Activated CD4-positive, alpha-beta T cell treated with anti-CD3 and anti-CD28 coated beads for 48 hours (primary cell): ENCODE results near the gene MISP3.
A peak's percentile ranks its signal among the peaks of the same experiment; 100 is the strongest.

Experiments
- DNase-seq: peaks from one replicate; pipeline ENCODE4 v3.0.0-alpha.2; 2020

MISP3 gene

DNA sequence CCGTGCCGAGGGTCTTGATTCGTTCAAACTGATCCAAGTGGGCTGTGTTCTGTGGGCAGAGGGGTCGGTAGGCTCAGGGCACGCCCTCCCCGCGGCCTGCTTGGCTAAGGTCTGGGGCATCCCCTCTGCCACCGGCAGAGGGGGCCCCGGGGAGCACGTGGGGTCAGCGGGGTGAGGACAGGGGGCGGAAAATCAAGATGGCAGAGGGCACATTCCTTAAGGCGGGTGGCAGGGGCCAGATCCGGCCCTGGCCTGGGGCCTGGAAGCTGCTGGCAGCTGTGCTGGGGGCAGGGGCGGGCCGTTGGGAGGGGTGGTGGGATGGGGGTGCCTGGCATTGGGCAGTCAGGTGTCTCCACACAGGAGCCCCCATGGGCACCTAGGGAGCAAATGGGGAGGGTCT is 34.3 kb downstream of the MISP3 start:
- DNase-seq, result no peak

DNA sequence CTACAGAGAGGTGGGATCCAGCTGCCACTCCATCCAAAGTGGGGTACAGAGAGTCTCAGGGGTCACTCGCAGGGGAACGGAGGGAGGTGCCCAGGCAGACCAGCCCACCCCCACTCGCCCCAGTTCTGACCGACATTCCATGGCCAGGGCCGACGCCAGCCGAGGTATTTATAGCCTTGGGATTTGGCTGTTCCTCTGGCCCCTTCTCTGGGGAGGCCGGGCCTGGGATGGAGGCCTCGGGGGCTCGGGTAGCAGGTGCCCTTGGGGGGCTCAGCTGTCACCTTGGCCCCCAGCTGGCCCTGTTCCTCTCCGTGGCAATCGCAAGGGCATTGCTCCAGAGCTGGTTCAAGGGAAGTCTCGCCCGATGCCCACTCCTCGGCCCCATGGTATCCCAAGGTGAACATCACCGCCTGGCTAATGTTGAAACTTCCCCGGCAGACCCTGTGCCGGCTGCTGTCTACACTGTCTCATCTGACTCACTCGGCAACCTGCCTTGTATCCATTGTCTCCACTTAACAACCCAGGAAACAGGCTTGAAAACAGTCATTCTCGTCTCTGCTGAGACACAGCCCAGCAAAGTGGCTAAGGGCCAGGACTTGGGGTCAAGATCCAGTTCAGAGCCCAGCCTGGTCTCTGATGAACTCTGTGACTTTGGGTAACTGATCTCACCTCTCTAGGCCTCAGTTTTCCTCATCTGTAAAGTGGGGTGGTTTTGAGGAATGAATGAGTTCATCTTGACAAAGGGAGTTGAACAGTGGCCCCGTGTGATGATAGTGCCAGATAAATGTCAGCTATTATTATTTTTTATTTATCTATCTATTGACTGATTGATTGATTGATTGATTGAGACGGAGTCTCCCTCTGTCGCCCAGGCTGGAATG is 35.2 kb downstream of the MISP3 start:
- DNase-seq, result no peak

DNA sequence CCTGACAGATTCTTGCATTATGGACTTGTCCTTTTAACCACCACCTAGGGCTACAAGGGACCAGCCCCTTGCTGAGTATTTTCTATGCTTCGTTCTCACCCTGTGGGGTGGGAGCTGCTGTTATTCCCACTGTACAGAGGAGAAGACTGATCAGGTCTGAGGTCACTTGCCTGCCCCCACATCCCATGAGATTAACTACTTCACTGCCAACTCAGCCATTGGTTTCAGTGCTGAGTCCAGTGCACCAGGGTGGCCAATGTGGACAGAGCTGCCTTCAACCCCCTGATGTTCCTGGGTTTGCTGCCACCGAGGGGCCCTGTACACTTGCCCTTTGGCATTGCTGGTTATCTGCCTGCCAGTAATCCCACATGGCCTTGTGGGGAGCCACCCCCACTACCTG is 38.1 kb downstream of the MISP3 start:
- no peak for DNase-seq

DNA sequence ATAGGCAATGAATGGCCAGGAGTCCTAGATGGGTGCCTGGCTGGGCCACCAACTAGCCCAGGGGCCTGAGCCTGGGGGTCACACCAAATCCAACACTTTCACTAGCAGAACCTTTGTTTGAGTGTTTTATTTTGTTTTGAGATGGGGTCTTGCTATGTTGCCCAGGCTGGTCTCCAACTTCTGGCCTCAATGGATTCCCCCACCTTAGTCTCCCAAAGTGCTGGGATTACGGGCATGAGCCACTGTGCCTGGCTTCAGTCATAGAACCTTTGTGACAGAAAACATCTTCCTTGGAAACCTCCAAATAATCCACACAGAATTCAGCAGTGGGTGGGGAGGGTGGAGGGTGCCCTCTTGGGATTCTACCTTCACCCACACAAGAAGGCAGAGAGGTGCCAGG is 38.9 kb downstream of the MISP3 start:
- no peak for DNase-seq

GRCh38 chr19:14112051-14112808 is 39.6 kb downstream of the MISP3 start:
- DNase-seq, result no peak

DNA sequence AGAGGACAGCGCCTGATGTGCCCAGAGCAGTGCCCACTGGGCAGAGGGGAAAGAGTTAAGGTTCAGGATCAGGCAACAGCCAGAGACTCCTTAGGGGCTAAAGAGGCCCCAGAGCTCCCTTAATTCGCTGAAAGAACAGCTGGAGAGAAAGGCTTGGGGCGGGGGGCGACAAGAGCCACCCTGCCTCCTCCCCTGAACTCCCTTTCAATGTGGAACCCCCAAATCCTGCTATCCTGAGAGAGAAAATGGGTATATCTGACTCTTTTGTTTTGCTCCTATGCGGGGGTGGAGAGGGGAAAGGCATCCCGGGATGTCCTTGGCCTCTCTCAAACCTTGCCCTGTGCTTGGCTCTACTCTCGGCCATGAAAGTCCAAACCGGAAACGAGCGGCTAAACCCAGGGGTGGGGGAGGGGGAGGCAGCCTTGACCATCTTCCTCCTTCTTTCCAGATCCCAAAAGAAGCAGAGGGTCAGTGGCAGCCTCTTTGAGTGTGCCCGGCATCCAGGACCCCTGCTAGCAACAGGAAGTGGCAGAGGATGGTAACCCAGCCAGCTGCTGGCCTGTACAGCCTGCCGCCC is 40.3 kb downstream of the MISP3 start:
- no peak for DNase-seq

DNA sequence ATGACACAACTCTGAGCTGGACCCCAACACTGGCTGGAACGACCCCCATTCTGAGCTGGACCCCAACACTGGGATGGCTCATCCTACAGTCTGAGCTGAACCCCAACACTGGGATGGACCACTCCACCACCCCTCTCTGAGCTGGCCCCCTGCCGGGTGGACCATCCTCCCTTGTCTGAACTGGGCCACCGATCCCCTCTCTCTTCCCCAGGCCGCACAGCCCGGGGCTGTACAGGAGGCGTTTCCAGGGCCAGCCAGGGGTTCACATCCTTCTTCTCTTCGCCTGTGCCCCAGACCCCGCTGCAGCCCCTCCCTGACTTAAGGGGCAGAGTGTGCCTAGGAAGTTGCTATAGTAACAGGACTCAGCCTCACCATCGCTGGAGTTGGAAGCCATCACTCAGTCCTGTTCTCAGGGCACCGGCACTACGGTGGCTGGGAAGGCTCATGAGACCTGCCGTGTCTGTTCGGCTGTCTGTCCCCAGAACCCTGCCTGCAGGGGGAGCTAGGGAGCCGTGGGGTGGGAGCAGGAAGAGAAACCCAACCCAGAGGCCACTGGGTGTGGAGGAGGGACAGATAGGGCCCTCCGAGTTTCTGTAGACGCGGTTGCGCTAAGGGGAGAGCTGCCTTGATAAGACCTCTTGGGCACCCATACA is 41.3 kb downstream of the MISP3 start:
- peak; percentile 81 for DNase-seq

- DNase-seq, result no peak
Measured at GRCh38 chr19:14114439-14114838, 41.9 kb downstream of the MISP3 start.

- DNase-seq, result peak; percentile 70
Measured at GRCh38 chr19:14114854-14115253, 42.3 kb downstream of the MISP3 start.

DNA sequence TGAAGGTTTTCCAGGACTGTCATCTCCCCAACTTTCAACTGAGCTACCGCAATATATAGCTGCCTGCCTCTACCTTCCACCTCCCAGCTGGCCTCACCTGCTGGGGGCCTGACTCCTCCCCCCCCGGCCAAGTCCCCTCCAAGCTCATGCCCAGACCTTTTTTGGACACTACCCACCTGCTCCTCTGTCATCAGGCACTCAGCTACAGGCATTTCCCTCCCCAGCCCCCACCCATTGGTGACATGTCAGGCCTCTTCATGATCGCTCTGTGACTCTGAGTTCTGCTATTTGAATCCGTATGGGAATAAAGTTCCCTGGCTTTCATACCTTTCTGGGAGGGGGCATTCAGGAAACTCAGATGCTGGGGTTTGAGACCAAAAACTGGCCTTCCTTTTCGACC is 43.2 kb downstream of the MISP3 start:
- DNase-seq, result no peak

GRCh38 chr19:14116525-14116917 is 43.9 kb downstream of the MISP3 start:
- DNase-seq, result no peak

DNA sequence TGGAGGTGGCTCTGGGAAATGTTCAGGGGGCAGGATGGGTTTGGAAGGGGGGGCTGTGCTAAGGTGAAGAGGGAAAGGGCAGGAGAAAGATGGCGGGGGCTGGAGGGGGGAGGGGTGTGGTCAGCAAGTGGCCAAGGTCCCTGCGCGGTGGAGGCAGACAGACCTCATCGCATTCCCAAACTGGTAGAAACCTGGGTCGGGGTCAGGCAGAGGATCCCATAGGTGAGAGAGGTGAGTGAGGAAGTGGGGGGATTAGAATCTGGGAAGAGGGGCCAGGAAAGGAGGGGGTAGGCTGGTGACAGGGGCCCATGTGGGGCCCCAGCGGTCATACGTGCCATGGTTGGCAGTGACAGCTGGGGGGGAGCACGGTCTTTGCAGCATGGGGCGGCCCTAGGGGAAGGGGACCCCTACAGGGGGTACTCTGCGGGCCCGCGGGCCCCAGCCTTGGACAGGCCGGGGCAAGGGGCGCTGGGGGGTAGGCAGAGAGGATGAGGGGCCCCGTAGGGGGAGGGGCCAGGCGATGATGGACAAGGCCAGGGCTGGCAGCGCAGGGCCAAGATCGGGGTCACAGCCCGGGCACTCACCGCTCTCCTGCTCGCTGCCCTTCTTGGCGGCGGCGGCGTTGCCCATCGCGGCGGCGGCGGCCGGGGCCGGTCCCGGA is 44.5 kb downstream of the MISP3 start:
- DNase-seq, result peak; percentile 16

DNA sequence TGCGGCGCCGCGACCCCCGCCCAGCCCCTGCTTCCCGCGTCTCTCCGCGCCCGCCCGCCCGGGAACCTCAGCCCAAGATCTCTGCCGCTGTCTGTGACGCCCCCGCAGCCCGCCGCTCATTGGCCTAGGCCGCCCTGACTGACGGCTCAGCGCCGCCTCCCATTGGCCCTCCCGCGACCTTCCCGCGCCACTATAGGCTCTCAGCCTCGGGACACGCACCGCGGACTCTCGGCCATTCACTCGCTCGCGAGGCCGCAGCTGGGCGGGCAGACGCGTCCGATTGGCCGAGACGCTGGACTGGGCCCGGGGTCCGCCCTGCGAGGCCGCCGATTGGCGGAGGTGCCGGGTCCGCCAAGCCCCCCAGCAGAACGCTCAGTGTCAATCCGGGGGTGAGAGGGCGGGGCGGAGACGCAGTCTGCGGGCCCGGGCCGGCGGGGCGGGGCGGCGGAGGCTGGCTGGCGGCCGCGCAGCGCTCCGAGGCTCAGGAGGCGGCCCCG is 45.1 kb downstream of the MISP3 start, which contains the start of gene PRKACA:
PRKACA (minus strand) TSS at position 95 of the 497 bp plus-strand sequence. CDS start 215 bp downstream, outside the sequence.
- DNase-seq, result peak; percentile 99

GRCh38 chr19:14118165-14119051 is 45.8 kb downstream of the MISP3 start:
- DNase-seq, result peak; percentile 35

DNA sequence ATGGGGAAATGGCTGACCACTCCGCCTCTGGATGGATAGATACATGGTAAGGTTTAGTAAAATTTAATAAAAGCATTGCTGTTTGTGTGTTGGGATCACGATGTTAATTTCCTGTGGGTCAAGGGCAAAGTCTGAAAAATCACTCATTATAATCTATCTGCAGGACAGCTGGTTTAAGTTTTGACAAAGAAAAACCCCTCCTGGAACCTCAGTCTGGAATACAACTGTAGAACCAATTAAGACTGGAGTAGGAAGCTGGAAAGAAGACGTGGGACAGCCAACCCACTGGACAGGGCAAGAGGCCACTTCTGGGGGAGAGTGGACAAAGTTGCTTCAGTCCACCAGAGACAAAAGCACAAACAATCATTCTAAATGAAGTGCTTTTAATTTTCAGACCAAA is 46.6 kb downstream of the MISP3 start:
- no peak for DNase-seq

GRCh38 chr19:14119644-14120496 is 47.3 kb downstream of the MISP3 start:
- DNase-seq, result no peak

GRCh38 chr19:14120497-14120780 is 47.9 kb downstream of the MISP3 start:
- DNase-seq, result no peak

DNA sequence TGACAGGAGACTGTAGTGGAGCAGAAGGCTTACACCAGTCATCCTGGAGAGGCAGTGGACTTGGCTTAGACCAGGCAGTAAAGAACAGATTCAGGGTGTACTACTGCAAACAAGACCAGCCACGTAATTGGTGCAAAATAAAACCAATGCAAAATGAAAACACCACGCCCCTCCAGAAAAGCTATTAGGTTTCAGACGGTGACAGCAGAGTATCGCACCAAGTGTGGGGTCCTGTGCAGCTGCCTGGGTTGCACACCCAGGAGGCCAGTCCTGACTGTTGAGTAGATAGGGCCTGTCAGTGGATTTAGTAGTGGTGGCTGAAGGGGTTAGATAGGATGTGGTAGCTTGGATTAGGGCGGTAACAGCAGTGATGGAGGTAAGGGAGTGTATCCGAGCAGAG is 50.3 kb downstream of the MISP3 start:
- DNase-seq, result no peak
